GM20431 (cell line): ENCODE data around the gene HHAT.

Experiments used
- in situ Hi-C: fragments of 300-500 bp; cut with MseI, MboI; formaldehyde crosslinking; loops from one replicate; pipeline ENCODE4 v1.15.0; 2020; ENCODE audit warnings: low sequenced_read_pairs; ENCODE audit not compliant: unreplicated experiment

Gene HHAT

DNA sequence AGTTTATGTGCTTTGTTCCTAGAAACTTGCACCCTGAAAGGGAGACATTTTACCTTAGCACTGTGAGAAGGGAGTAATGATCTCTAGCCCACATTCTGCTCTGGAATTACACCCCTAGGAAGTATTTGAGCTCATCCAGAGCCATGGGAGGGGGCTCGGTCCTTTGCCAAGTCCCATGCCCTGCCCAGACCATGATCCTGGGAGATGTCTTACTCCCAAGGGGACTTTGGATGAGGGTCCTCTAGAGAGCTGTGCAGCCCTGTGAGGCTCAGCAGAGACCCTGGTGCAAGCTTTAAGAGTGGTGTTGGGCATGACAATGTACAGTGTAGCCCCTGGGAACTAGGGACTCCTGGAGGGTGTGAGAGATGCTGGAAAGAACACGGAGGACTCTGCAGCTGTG is 241.4 kb downstream of the HHAT start:
- in situ Hi-C loops: no loop called here

DNA sequence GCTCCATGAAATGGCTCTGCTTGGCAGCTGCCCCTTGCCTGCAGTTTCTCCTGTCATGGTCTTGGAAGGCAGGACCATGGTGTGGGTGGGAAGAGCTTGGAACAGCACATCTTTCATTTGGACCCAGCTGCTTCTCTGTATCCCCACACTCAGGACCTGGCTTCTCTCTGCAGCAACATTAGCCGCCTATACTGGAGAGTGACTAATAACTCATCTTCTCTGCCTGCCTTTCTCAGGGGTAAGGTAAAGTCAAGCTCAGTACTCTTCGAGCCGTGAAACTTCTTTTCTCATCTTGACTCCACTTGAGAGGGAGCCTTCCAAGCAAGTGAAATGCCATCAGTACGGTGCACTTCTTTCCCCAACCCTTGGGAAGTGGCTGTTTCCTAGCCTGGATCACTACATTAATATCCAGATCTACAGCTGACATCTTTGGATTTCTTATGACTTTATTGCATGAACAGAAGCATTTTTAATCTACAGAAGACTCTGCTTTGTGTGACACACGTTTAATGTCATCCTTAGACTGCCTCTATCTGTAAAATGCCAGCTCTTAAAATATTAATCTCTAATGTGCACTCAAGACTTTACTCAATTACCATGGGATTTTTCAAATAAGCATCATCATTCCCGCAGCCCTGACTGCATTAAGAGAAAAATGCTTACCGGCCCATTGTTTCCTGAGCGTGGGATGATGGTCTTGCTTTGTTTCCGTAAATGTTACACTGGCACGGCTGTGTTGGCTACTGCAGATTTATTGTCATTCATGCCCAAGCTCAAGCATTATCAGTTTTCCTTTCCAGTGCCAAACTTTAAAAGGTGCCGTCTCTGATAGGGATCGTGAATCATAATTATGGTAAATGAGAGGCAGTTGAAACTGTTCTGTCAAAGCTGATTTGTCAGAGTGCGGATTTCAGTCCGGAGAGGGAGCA is 242.9 kb downstream of the HHAT start:
- in situ Hi-C loops: no loop called here

DNA sequence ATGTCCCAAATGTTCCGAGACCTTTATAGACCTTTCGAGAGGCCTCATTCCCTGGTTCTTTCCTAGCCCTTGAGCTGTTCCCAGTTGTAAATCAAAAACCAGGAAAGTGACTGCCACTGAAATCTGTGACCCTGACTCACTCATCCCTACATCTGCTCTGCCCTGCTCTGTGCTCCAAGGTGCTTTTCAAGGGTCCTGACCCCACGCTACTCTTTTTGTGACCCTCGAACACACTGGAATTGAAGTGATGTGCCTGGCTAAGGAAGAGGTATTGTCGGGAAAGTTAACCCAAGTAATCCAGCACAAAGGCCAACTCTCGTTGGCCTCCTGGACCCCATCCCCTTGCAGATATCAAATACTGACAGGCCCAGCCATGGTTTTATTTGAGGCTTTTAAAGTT is 244.4 kb downstream of the HHAT start:
- in situ Hi-C loops: no loop called here

DNA sequence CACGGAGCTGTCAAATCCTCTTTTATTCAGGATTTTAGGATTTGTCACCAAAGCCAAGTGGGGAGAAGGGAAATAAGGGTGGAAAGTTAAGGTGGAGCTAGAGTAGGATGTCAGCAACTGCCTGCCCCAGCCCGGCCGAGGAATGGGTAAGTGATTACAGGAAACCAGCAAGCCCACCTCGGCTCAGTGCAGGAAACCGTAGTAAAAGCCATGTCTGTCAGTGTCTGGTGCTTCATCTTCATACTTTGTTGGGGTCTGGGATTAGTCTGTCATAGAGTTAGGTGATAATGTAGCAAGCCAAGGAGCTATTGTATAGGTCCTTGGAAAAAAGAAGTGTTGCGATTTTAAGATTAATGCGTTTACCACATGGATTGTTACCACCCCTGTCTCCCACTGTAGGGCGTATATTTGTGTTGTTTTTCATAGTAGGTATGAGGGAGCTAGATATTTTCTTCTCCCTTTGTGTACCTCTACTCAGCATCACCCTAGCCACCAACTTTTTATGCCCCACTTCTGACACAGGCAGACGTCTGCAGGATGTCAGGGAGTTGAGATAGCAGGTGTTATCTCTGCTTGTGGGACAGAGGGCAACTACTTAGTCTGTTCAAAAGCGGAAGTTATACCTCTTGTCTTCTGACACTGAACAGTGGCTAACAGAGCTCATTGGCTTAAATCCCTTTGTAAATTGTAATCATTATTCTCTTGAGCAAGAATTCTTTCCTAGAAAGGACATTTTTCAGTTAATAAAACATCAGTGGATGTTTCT is 253.7 kb downstream of the HHAT start:
- in situ Hi-C loops: loop anchor here (25.0 kb wide), 1 partner anchor 555 kb away; the partner anchor contains the start of gene KCNH1

DNA sequence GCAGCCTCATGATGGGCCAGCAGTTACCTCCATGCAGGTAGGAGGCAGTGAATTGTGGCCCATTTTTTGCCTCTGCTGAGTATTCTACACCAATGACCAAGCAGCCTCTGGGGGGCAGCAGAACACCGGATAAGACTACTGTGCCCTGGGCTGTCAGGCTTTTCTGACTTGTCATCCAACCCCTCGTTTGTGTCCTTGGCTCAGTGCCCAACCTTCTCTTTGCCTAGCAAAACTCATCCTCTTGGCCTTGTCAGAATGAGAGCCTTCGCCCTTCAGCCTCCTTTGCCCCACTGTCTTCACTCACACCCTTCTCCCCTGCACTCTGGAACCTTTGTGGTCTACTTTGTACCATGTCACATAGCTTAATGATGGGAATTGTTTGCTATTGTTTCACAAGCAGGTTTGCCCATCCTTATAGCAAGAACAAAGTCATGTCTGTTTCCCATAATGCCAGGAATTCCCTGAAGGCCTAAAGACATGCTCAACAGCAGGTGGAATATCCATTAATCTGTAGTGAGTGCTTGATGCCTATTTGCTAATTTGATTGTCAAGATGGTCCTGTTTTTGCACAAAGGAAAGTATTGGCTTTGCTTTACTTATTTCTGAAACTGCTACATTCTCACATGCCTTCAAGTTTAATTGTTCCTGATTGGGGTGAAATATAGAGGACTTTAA is 255.9 kb downstream of the HHAT start:
- in situ Hi-C loops: loop anchor here (25.0 kb wide), 1 partner anchor 553 kb away; the partner anchor contains the start of gene KCNH1

DNA sequence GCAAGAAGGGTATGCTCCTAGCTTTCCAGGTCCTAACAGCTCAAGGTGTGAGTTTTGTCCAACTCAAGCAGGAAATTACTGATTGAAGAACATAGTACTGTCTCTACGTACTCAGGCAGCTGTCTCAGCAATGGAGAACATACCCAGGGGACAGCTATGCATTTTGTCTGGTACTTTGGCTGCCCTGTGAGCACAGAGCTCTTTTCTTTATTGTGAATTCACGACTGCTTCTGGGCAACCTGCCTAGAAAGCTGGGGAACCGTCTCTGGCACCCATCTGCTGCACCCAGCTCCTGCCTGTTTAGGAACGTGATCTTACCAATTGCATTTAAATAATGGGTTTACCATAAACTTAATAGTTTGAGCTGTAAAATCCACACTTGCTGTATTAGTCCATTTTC is 258.1 kb downstream of the HHAT start:
- in situ Hi-C loops: loop anchor here (25.0 kb wide), 1 partner anchor 551 kb away; the partner anchor contains the start of gene KCNH1

DNA sequence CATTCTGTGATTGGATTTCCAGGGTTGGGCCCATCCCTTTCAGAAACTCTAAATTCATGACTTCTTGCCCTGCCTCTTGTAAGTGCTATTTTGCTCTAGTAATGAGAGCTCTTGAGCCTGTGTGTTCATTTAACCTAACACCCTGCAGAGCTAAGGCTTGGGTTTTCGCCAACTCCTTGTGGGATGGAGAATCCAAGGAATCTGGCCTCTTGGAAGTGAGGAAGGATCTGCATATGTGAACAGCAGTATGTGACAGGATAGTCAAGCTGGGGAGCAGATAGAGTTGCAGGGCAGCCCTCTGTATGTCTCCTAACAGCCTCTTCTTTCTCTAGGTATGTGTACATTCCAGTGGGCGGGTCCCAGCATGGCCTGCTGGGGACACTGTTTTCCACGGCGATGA is 258.9 kb downstream of the HHAT start:
- in situ Hi-C loops: loop anchor here (25.0 kb wide), 1 partner anchor 550 kb away; the partner anchor contains the start of gene KCNH1

DNA sequence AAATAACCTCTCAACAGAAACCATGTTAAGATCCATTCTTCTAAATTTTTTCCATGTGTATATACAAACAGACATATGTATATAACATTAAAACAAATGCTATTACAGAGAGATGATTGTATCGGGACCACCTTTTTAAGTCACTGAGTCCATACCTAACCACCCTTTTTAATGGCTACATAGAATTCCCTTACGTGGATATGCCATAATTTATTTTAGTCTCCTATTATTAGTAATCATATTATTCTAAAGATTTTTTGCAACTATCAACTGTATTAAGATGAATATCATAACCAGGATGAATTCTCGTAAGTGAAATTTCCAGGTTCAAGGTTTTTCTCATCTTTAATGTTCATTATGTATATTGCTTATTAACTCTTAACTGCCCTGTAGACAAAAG is 259.7 kb downstream of the HHAT start:
- in situ Hi-C loops: loop anchor here (25.0 kb wide), 1 partner anchor 549 kb away; the partner anchor contains the start of gene KCNH1

DNA sequence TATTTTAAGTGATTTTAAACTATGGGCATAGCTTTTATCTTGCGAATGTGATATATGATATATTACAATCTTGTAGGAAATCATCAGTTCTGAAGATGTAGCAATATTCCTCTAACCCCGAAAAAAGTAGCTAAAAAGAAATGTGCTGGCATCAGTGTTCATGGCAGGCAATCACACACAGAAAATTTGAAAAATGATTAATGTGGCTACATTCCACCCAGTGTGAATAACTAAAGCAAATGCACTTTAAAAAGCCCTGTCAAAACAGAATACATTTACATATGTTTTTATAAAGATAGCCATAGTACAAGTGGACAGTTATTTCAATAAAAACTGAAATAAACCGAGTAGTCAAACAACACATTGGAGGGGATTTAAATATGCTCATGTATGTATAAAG is 260.2 kb downstream of the HHAT start:
- in situ Hi-C loops: loop anchor here (25.0 kb wide), 1 partner anchor 548 kb away; the partner anchor contains the start of gene KCNH1

DNA sequence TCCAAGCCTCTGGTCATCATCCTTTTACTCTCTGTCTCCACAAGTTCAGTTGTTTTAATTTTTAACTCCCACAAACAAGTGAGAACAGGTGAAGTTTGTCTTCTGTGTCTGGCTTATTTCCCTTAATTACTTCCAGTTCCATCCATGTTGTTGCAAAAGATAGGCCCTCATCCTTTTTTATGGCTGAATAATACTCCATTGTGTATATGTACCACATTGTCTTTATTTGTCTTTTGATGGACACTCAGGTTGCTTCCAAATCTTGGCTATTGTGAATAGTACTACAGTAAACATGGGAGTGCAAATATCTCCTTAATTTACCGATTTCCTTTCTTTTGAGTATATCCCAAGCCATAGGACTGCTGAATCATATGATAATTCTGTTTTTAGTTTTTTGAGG is 262.5 kb downstream of the HHAT start:
- in situ Hi-C loops: loop anchor here (25.0 kb wide), 1 partner anchor 546 kb away; the partner anchor contains the start of gene KCNH1

DNA sequence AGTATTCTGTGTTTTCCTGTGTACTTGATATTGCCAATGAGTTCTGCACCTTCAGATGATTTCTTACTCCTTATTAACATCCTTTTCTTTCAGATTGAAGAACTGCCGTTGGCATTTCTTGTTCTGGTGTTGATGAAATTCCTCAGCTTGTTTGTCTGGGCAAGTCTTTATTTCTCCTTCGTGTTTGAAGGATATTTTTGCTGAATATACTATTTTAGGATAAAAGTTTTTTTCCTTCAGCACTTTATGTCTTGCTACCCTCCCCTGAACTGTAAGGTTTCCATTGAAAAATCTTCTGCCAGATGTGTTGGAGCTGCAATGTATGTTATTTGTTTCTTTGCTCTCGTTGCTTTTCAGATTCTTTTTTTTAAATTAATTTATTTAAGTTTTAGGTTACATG is 265.9 kb downstream of the HHAT start:
- in situ Hi-C loops: loop anchor here (25.0 kb wide), 1 partner anchor 543 kb away; the partner anchor contains the start of gene KCNH1

DNA sequence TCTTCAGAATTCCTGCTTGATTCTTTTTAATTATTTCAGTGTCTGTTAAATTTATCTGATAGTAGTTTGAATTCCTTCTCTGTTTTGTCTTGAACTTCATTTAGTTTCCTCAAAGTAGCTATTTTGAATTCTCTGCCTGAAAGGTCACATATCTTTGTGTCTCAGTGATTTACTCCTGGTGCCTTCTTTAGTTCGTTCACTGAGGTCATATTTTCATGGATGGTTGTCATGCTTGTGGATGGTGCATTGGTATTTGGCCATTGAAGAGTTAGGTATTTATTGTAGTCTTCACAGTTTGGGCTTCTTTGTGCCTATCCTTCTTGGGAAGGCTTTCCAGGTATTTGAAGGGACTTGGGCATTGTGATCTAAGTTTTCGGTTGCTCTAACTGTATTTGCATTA is 267.9 kb downstream of the HHAT start:
- in situ Hi-C loops: loop anchor here (25.0 kb wide), 1 partner anchor 541 kb away; the partner anchor contains the start of gene KCNH1

DNA sequence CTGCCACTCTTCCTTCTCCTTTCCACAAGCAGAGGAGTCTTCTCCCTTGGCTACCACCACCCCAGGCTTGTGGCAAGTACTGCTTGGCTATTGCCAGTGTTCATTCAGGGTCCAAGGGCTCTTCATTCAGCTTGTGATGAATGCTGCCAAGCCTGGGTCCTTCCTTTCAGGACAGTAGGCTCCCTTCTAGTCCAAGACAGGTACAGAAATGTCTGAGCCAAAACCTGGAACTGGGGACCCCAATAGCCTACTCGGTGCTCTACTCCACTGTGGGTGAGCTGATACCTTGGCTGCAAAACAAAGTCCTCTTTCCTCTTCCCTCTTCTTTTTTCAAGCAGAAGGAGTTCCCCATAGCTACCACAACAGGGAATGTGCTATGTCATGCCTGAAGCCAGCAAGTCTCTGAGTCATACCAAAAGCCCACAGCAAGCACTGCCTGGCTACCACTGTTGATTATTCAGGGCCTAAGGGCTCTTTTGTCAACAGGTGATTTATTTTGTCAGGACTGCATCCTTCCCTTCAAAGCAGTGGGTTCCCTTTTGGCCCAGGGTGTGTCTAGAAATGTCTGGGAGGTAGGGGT is 268.9 kb downstream of the HHAT start:
- in situ Hi-C loops: loop anchor here (25.0 kb wide), 1 partner anchor 540 kb away; the partner anchor contains the start of gene KCNH1

DNA sequence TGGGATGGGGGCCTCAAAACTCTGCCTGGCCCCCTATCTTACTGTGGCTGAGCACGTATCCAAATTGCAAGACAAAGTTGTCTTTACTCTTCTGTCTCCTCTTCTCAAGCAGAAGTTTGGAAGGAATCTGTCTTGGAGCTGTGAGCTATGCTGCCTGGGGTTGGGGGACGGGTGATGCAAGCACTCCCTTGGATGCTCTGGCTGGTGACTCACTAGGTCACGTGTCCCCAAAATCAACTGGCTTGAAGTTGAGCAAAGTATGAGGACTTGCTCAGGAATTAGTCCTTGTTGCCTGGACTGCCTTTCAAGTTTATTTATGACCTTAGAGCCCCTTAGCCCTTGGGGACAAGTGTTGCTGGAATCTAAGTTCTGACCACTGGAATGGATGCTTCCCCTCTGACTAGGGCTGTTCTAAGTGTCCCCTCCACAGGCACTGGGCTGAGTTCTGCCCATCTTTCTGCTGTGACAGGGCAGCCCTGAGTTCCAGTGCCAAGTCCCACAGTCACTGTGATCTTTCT is 269.5 kb downstream of the HHAT start:
- in situ Hi-C loops: loop anchor here (25.0 kb wide), 1 partner anchor 539 kb away; the partner anchor contains the start of gene KCNH1

DNA sequence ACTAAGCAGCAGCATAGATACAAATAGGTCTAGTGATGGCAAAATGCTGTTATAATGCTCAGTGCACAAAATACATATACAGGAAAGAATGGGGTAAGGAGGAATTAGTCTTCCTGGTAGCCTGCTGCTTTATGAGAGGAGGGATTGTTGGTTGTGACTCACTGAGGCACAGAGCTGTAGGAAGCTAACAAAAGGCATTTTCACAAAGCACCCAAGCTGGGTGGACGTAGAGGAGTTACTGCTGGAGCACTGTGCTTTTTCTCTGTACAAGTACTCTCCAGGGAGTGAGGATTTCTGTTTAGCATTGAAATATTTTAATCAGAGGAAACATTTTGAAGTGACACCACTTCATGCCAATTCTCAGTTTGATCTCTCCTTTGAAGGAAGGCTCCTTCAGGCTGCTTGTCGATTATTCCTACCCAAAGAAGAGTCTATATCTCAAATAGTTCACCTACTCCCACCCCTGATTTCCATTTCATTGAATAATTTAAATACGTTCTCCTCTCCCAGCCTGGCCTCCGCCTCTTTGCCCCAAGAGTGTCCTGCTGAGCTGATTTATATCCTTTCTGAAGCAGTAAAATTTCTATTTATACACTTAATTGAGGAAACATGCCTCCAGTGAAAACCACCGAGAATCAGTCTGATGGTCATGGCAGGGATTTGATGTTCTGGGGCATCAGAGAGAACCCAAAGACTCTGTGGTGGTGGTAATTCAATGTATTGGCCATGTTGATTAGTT is 271.9 kb downstream of the HHAT start:
- in situ Hi-C loops: no loop called here

DNA sequence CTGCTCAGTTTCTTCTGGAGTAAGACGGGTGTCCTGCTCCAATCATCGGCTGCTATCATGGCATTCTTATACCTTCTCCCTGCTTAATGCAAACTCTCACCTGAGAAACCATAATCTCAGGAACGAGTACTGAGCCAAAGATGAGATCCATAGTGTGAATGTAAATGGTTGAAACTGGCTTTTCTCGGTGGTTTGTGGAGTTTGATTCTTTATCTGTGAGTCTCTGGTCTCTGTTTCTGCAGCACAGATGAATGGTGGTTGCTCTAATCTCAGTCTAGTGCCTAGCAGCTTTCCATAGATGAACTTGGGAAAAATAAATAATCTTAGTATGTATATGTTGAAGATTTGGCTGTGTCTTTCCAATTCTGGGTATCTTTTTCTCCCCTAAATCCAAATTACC is 274.4 kb downstream of the HHAT start:
- in situ Hi-C loops: no loop called here

DNA sequence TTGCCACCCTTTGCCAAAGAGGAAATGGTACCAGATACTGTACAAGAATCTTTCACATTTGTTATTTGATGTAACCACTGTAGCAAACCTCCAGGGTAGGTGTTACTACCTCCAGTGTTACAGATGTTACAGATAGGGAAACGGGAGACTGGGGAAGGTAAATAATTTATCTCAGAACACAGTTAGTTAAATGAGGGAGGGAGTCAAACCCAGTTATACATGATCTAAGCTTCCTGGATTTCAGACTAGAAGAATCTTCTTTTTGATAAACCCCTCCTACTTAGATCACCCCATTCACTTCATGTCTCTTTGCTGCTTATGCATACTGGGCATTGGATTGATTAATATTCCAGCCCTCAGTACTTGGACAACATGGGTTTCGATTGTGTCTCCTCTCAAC is 276.4 kb downstream of the HHAT start:
- in situ Hi-C loops: no loop called here

DNA sequence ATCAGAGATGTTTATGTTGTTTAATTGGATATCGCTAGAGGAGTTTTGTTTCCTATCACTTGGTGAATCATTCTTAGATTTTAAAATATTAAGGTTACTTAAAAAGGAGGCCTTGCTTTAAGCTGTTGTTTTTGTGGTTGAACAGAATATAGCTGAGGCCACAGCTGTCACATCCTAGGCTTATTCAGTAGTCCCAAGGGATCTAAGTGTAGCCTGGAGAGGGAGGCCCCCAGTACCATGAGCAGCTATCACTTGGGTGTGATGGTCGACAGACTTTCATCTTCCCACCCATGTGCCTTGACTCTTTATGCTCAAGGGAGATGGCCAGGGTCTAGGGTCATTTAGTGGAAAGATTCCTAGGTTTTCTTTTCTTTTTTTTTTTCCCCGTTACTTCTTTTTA is 278.7 kb downstream of the HHAT start:
- in situ Hi-C loops: no loop called here

DNA sequence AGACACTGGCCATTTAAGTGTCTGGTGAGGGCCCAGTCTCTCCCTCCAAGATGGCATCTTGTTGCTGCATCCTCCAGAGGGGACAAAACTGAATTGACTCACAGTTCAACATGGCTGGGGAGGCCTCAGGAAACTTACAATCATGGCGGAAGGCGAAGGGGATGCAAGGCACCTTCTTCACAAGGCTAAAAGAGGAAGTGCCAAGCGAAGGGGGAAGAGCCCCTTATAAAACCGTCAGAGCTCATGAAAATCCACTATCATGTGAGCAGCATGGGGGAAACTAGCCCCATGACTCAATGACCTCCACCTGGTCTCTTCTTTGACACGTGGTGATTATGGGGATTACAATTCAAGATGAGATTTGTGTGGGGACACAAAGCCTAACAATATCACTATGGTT is 280.1 kb downstream of the HHAT start:
- in situ Hi-C loops: no loop called here
